Measurements from ENCODE around the gene PTX4.
"Not testable (repeated sequence)": the region's sequence is repeated elsewhere in the genome, so short reads cannot be mapped to it uniquely, and the experiment has no call there.

The PTX4 gene

GRCh38 chr16:1481906-1482835 lies 6.6 kb downstream of the PTX4 start:
- no peak for DNase-seq (ENCODE audit: low spot score)

- DNase-seq (ENCODE audit: low spot score): not testable (repeated sequence)
Measured at GRCh38 chr16:1478937-1479336, 9.8 kb downstream of the PTX4 start.

- DNase-seq (ENCODE audit: low spot score): no peak
Measured at GRCh38 chr16:1477033-1477432, 11.7 kb downstream of the PTX4 start.

GRCh38 chr16:1475552-1476114 lies 13.1 kb downstream of the PTX4 start:
- no peak for DNase-seq (ENCODE audit: low spot score)

DNA sequence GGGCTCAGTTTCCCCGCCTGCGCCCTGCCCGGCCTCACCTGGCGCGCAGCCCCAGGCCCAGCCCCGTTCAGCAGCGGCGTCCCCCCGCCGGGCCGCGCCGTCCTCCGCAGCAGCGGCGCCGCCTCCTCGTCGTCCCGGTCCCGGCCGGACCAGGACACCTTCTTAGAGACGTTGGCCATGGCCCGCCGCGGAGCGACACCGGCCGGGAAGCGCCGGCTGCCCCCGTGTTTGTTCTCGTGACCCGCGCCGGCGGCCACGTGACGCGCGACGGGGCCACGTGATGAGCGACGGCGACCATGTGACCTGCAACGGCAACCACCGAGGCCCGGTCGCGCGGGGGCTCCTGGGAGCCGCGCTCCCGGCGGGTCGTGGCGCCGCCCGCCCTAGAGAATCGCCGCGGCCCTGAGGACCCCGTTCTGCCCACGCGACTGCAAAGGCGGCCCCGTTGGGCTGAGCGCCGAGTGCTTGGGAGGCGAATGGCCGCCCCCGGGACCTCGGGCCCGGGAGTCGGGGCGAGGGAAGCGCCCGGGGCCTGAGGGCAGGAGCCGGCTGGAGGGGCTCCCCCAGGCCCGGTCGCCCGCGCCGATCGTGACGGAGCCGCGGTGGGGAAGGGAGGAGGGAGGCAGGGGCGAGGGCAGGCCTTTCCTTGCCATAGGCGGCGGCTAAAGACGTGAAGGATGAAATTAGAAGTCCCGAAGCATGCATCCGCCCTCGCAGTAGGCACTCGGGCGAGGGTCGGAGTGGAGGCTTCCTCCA lies 13.8 kb downstream of the PTX4 start, which contains the start of gene CLCN7:
Gene CLCN7, minus strand, starts transcription at position 233 of the 756 bp plus-strand sequence. Its CDS starts 54 bp downstream, at position 179.
- peak; percentile 98 for DNase-seq (ENCODE audit: low spot score)

- no peak for DNase-seq (ENCODE audit: low spot score)
Measured at GRCh38 chr16:1474082-1474795, 14.5 kb downstream of the PTX4 start.

DNA sequence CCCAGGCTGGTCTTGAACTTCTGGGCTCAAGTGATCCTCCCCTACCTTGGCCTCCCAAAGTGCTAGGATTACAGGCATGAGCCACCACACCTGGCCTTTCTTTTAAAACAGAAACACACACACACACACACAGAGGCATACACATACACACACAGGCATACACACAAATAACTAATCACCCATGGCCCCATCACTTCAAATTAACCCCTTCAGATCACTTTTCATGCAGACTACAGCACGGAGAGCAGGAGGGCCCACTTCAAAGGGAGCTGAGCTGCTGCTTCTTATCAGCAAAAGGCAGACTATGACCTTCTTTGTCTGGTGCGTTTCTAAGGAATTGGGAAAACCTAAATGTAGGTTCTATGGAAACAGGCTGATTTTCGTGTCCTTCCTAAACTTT lies 15.8 kb downstream of the PTX4 start:
- no peak for DNase-seq (ENCODE audit: low spot score)

DNA sequence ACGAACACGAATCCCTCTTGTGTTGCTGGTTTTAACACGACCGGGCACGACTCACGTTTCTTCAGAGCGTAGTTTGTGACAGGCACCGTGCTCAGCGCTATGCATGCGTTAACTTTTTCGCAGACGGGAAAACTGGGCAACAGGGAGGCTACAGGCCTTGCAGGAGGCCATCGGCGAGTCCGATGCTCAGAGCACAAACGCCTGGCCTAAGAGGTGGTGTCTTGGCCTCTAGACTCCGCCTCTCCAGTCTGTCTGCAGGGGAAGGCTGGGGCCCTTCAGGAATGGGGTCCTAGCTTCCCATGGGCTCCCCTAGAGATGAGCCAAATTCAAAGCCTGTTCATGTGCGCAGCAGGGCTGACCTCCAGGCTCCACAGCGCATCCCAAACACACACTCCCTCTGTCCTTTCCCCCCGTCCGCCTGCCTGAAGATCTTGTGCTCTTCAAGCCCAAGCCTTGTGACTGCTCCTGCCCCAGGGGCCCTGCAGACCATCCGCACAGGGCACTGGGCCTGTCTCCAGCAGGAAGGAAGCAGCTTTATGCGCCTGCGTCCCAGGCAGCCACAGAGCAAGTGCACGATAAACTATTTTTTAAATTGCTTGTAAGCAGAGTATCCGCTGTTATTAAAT lies 17.1 kb downstream of the PTX4 start:
- DNase-seq (ENCODE audit: low spot score): no peak

- no peak for DNase-seq (ENCODE audit: low spot score)
Measured at GRCh38 chr16:1470481-1471251, 18.1 kb downstream of the PTX4 start.

GRCh38 chr16:1469693-1470201 lies 19.0 kb downstream of the PTX4 start:
- no peak for DNase-seq (ENCODE audit: low spot score)

DNA sequence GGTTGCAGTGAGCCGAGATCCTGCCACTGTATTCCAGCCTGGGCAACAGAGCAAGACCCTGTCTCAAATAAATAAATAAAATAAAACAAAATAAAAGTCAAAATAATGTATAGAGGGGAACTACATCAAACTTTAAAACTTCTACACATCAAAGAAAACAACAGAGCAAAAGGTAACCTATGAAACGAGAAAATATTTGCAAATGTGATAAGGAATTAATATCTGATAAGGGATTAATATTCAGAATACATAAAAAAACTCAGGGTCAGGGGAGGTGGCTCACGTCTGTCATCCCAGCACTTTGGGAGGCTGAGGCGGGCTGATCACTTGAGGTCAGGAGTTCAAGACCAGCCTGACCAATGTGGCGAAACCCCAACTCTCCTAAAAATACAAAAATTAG lies 19.6 kb downstream of the PTX4 start:
- not testable (repeated sequence) for DNase-seq (ENCODE audit: low spot score)

- DNase-seq (ENCODE audit: low spot score): no peak
Measured at GRCh38 chr16:1468426-1468810, 20.3 kb downstream of the PTX4 start.

DNA sequence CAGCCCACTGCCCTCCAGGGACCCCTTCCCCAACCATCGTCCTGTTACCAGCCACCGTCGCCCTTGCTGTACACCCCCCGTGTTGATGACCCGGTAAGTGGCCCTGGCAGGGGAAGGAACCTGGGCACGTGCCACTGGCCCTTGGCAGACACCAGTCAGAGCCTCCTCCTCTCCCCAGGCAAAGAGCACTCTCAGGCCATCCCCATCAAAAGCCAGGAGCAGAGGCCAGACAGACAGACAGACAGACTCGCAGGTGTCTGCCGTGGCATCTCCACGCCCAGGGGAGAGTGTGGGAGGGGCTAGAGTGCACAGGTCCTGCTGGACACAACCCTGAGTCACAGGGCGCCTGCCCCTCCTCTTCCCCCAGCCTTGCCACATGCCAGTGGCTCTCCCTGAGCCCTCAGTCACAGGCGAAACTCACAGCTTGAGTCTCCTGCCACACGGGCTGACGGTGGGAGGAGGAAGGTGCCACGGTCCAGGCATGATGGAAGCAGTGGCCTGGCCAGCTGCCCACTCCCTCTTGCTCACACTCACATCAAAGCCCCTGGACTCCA lies 21.7 kb downstream of the PTX4 start:
- DNase-seq (ENCODE audit: low spot score): no peak

GRCh38 chr16:1466054-1466453 lies 22.7 kb downstream of the PTX4 start:
- no peak for DNase-seq (ENCODE audit: low spot score)

GRCh38 chr16:1465567-1465915 lies 23.2 kb downstream of the PTX4 start:
- no peak for DNase-seq (ENCODE audit: low spot score)

DNA sequence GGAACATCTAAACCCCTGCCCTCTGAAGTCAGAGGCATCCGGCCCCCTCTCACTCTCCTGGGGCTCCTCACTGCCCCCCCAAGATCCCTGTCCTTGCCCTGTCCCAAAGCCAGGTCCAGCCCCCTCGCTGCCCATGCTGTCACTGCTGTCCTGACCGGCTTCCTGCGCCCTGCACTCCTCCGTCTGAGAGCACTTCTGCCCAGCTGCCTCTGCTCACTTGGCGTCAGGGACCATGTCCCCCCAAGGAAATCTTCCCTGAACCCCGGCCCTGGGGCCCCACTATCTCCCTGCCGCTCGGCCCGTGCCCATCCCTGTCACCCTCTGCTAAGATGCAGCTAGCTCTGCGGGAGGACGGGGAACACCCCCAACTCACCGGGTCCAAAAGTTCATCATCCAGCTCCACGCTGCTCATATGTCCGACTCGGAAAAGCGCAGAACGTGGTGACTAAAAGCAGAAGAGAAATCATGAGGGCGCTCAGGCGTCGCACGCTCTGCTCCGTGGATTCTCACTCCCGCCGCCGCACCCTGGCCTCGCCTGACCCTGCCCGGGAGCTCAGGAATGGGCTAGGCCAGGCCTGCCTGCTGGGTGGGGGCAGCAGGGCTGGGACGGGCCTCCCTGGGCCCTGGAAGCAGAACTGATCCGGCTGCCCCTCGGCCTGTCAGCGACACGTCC lies 23.7 kb downstream of the PTX4 start:
- DNase-seq (ENCODE audit: low spot score): no peak

- DNase-seq (ENCODE audit: low spot score): no peak
Measured at GRCh38 chr16:1464196-1464893, 24.4 kb downstream of the PTX4 start.

- no peak for DNase-seq (ENCODE audit: low spot score)
Measured at GRCh38 chr16:1461146-1461545, 27.6 kb downstream of the PTX4 start.

DNA sequence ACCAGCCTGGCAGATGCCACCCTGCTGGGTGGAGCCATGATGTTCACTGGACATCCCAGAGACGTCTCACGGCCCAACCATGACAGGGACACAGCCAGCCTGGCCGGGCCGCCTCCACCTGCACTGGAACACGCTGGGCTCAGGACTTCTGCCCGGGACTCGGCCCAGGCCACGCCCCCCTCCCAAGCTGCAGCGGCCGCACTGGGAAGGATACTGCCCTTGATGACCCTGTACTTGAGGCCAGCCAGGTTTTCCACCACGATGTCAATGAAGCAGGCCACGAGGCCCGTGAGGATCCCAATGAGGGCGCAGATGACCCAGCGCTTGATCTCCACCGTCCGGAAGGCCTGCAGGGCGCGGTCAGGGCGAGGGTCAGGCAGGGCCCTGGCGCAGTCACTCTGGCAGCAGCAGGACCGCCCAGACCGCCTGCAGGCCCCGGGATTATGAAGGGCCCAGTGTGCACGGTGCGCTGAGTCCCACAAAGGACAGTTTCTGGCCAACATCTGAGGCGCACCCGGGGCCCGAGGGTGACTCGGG lies 28.1 kb downstream of the PTX4 start:
- no peak for DNase-seq (ENCODE audit: low spot score)
